GM12891 (cell line): ENCODE data around the gene TRRAP.

Experiments used
- DNase-seq: peaks from one replicate; pipeline ENCODE4 v3.0.0; 2011; ENCODE audit warnings: low spot score; ENCODE audit not compliant: insufficient read length
- FAIRE-seq: peaks from 2 replicates; lab custom pipeline; 2011; peaks lifted over from hg19 to GRCh38; lab: Jason Lieb, UNC
- PAX5 ChIP-seq: IDR thresholded peaks from 2 replicates; pipeline ENCODE4 v1.6.1; 2011; ENCODE audit warnings: low read length, moderate library complexity, mild to moderate bottlenecking; ENCODE audit not compliant: insufficient read depth, severe bottlenecking
- POLR2A ChIP-seq: IDR thresholded peaks from 2 replicates; pipeline ENCODE4 v1.6.1; 2011; ENCODE audit warnings: low read depth, low read length, control low read depth
- POLR2AphosphoS5 ChIP-seq: IDR thresholded peaks from 2 replicates; pipeline ENCODE4 v1.6.1; 2011; ENCODE audit warnings: low read depth, low read length, control low read depth
- POU2F2 ChIP-seq: IDR thresholded peaks from 2 replicates; pipeline ENCODE4 v1.6.1; 2011; ENCODE audit warnings: low read depth, mild to moderate bottlenecking, control low read depth, low read length, moderate library complexity
- SPI1 ChIP-seq: IDR thresholded peaks from 2 replicates; pipeline ENCODE4 v1.6.1; 2011; ENCODE audit warnings: low read depth, low read length, control low read depth
- TAF1 ChIP-seq: IDR thresholded peaks from 2 replicates; pipeline ENCODE4 v1.6.1; 2011; ENCODE audit warnings: low read depth, low read length, control low read depth

Gene TRRAP

DNA sequence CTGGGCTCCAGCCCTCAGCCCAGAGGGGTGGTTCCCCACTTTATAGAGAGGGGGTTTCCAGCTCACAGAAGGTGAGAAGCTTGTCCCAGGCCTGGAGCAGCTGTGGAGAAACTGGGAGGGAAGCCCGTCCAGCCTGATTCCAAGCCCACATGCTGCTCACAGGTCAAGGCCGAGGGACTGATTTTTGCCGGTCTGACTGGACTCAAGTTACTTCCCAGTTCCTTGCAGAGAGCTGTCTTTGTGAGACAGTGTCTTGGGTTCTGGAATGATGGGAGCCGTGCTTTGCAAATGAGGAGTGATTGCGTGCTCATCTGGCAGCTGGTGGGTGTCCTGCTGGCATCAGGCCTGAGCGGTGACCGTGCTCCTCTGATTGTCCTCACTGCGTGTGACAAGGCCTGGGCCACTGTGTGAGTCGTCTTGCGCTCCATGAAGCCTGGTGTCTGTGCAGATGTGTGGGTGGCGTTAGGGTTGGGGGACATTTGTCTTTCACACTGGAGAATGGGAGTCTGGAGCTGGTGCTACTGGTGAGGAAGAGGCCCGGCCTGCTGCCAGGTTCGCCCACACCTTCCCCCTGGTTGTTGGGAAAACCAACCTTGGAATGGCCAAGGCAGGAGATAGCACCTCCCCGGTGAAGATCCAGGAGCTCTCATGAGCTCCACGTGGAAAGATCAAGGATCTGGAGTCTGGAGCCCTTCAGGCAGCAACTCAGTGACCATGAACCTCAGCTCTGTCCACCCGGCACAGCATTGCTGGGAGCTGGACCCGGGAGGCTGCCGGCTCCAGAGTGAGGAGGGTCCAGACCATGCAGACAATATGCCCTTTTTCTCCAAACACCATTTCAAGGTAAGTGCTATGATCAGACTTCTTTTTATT is 136.0 kb downstream of the TRRAP start:
- TF ChIP-seq POU2F2 (no peak), PAX5 (no peak), TAF1 (no peak), SPI1 (no peak), POLR2AphosphoS5 (no peak)
- DNase-seq (no peak), FAIRE-seq (no peak)

DNA sequence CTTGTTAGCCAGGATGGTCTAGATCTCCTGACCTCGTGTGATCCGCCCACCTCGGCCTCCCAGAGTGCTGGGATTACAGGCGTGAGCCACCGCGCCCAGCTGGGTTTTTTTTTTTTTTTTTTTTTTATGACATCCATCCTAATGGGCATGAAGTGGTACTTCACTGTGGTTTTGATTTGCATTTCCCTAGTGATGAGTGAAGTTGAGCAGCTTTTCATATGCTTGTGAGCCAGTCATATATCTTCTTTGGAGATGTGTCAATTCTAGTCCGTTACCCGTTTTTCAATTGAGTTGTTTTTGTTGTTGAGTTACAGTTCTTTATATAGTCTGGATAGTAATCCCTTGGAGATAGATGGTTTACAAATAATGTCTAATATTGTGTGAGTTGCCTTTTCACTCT is 137.9 kb downstream of the TRRAP start:
- DNase-seq: no peak
- no peak for FAIRE-seq
- no peak for TF ChIP-seq PAX5
- TF ChIP-seq POLR2AphosphoS5: no peak
- no peak for TF ChIP-seq POU2F2
- no peak for TF ChIP-seq POLR2A
- TF ChIP-seq SPI1: no peak
- TF ChIP-seq TAF1: no peak

DNA sequence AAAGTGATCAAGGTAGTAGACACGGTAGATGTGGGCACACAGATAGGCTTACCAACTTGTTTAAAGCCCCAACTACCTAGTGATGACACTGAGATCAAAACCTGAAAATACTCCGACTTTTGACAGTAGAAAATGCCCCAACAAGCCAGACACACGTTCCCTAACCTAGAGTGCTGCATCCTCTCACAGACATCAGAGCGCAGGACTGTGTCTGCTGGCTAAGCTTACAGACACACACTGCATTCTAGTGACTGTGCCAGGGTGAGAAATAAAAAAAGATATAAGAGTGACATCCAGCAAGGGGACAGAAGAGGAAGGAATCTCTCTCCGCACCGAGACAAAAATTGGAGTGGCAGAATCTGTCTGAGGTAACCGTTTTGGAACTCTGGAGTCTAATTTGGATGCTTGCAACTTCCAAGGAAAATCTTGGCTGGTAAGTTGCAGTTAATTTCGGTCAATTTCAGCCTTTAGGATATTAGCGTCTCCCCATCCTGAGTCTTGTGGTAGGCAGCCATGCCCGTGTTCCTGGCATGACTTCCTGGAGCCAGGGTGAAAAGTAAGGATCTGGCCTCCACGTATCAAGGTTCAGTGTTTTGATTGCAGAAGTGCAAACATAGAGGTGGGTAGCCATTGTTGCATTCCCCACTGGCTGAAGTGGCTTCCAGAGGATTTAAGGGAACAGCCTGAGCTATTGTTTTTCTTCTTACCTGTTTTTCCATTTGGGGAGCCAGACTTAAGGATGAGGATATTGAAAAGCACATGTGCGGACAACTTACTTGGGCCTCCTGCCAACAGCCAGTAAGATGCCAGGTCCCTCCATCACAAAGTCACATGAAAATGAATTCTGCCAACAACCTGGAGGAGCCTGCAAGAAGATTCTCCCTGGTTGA is 141.4 kb downstream of the TRRAP start:
- no peak for FAIRE-seq
- no peak for TF ChIP-seq POLR2AphosphoS5
- TF ChIP-seq PAX5: no peak
- no peak for TF ChIP-seq POLR2A
- TF ChIP-seq POU2F2: no peak
- no peak for TF ChIP-seq TAF1
- no peak for TF ChIP-seq SPI1
- DNase-seq: no peak

DNA sequence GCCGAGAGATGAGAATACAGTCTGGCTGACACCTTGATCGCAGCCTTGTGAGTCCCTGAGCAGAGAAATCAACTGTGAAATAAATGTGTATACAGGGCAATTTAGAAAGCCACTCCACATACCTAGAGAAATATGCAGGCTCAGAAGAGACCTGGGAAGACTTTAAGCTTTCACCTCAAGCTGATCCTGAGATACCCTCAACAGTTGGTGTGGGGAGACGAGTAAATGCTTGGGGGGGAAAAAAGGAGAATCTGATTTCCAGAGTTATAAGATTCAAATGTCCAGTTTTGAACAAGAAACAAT is 142.0 kb downstream of the TRRAP start:
- FAIRE-seq (no peak), DNase-seq (no peak)

DNA sequence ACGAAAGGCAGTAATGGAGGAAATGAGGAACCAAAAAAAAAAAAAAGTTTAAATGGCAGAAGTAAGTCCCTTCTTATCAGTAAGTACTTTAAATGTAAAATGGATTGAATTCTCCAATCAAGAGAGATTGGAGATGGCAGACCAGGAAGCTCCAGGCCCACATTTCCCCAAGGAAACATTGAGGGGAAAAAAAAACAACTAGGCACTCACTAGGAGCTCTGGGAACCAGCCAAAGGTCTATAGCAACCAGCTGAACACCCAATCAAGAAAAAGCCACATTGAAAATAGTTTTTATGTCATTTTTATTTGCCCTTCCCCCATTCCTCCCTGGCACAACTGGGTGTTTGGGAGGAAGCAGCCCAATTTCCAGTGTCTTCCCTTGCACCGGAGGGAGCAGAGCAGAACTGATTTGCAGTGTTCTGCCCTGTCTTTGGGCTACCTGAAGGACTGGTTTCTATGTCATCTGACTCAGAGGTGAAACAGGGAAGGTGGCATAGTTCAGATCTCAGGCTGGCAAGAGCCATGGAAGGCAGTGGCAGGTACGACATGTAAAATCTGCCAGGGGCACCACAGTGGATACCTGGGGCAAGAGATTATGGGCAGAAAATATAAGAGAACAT is 143.7 kb downstream of the TRRAP start:
- TF ChIP-seq TAF1 (no peak), POLR2AphosphoS5 (no peak)

More for the DNA sequence above, 142.0 kb downstream of the TRRAP start:
- TF ChIP-seq POLR2AphosphoS5 (no peak), PAX5 (no peak), SPI1 (no peak), POLR2A (no peak), TAF1 (no peak), POU2F2 (no peak)

DNA sequence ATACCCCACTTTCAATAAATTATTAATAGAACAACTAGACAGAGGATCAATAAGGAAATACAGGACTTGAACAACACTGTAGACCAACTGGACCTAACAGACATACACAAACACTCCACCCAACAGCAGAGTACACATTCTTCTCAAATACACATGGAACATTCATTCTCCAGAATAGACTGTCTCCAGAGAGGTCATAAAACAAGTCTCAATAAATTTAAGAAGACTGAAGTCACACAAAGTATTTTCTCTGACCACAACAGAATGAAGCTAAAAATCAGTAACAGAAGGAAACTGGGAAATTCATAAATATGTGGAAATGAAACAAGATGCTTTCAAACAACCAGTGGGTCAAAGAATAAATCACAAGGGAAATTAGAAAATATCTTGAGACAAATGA is 145.7 kb downstream of the TRRAP start:
- FAIRE-seq (no peak), DNase-seq (no peak)
- TF ChIP-seq SPI1 (no peak), POU2F2 (no peak), PAX5 (no peak), POLR2A (no peak), TAF1 (no peak), POLR2AphosphoS5 (no peak)

More for the DNA sequence above, 143.7 kb downstream of the TRRAP start:
- no peak for DNase-seq
- FAIRE-seq: no peak

DNA sequence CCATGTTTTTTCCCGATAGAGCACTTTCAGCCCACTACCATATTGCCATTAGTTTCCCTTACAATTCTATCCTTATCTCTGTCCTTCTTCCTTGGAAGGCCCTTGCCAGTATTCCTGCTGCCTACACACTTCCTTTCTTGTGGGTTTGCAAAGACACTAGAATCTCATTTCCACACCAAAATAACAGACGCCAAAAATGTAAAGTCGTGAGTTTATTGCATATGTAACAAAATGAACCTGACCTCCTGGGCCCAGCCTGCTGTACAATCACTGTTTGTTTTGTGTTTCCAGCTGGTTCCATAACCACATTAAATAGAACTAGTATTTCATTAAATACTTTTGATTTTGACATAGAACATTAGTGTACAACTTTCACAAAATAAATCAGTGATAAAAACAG is 148.9 kb downstream of the TRRAP start:
- FAIRE-seq (no peak), DNase-seq (no peak)
- TF ChIP-seq POLR2A (no peak), POLR2AphosphoS5 (no peak), SPI1 (no peak), TAF1 (no peak), PAX5 (no peak), POU2F2 (no peak)

DNA sequence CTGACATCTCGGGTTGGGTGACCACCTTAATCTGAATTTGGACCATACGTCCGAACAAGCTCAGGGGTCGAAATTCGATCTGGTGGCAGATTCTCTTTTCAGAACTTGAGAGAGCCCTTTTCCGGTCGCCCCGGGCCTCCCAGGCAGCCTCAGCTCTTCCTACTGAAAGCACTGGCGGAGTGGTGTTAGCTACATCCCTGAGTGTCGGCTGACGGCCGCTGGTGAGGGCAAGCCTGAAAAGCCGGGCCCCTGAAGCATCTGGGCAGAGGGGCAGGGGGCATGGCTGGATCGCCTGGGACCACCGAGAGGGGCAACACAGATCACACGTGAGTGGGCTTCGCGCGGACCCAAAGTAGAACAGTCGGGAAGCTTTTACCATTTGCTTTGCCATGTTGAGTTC is 149.5 kb downstream of the TRRAP start:
- FAIRE-seq (no peak), DNase-seq (no peak)
- no peak for TF ChIP-seq POU2F2
- no peak for TF ChIP-seq POLR2AphosphoS5
- no peak for TF ChIP-seq PAX5
- no peak for TF ChIP-seq SPI1
- TF ChIP-seq TAF1: no peak
- TF ChIP-seq POLR2A: no peak

DNA sequence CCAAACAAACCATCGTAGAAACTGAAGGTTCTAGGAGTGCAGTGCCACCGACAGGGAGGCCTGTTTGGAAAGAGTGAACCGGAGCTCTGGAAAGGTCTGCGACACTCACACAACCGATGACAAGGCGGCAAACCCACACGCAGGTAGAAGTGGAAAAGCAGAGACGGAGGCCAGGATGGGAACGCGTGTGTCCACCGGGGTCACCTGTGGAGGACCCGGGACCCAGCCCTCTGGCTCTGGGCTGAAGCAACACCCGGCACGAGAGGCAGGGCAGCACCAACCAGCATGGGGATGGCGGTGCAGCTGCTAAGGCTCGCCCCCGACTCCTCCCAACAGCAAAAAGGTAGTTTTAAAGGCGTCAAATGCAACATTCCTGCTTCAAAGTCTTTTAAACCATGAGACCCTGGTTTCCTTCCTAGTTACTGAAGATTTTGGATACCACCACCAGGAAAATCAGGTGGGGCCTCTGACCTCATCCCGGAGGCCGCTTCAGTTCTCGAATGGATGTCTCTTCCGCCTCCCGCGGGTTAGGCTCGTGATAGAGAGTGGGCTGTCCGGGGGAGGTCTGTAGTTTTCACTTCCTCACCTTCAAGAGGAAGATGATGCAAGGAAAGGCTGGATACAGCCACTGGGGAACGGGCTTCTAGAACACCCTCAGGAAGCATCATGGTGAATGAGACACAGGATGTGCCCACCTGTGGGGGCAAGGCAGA is 150.1 kb downstream of the TRRAP start:
- no peak for FAIRE-seq
- no peak for DNase-seq
- TF ChIP-seq SPI1: 0 out of 2 replicates have a peak, but pooled peaks have one; percentile 42
- no peak for TF ChIP-seq POU2F2
- no peak for TF ChIP-seq POLR2AphosphoS5
- no peak for TF ChIP-seq TAF1
- no peak for TF ChIP-seq PAX5
